Measurements from ENCODE around the gene GRIK5. TPM values are rescaled to one million over a fixed set of nuclear protein-coding genes. Genes with fewer than 3 reads are reported as not detected.

The GRIK5 gene
- total and polyA plus RNA-seq, 2 donors (not counting 3 experiments of a cell fraction or from before 2014, with no cell fraction given), result 0.80 to 2.2 TPM

DNA sequence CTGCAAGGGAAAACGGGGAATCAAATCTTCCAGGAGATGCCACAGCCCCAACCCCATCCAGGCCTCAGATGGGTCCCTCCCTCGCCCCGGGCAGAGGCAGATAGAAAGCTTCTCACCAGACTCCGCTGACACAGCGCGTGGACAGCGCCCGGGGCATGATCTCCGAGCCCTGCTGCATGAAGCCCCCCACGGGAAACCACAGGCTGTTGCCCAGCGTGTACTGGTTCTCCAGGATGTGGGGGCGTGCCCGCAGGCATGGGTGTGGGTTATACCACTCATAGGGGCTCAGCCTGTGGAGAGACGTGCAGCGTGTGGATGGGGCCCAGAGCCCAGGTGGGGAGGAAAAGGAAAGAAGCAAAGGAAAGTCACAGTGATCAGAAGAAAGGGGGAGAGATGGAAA is 48.8 kb downstream of the GRIK5 start:
- CTCF ChIA-PET, result interaction anchor here (0.9 kb wide), 1 partner anchor 14 kb away, joined by 3 read pairs; no protein-coding TSS in a partner anchor
- Histone ChIP-seq H2AFZ (ENCODE audit: low read depth, low read length) (no peak overlapping the region), H3K4me2 (ENCODE audit: insufficient read depth, low read length) (no peak overlapping the region), H3K27ac (ENCODE audit: insufficient read depth, low read depth, low read length) (no peak overlapping the region), H3K27me3 (ENCODE audit: control insufficient read depth in 2 of 2, insufficient read depth in 2 of 2, low read length in 2 of 2) (no peaks in the 10 kb centered on the region), H3K9me1 (replicated peaks; ENCODE audit: control insufficient read depth, extremely low read depth, insufficient read depth, low read length) (no peaks in the 10 kb centered on the region), H3K9ac (replicated peaks; ENCODE audit: extremely low read depth, insufficient read depth, low read length) (no peak overlapping the region), H3K79me2 (ENCODE audit: control insufficient read depth, insufficient read depth, low read length) (no peaks in the 10 kb centered on the region), H3K4me3 (replicated peaks in 1 of 3; ENCODE audit: insufficient read depth in 1 of 3, low read depth in 1 of 3, low read length in 3 of 3) (no peak overlapping the region), H4K20me1 (replicated peaks; ENCODE audit: control insufficient read depth, extremely low read depth, insufficient read depth, low read length) (no peaks in the 10 kb centered on the region), H3K9me3 (replicated peaks; ENCODE audit: control insufficient read depth, insufficient read depth, low read length) (no peaks in the 10 kb centered on the region), H3K4me1 (ENCODE audit: control insufficient read depth, extremely low read depth, insufficient read depth, low read length) (no peaks in the 10 kb centered on the region), H3K36me3 (ENCODE audit: control insufficient read depth in 2 of 2, extremely low read depth in 1 of 2, insufficient read depth in 2 of 2, low read length in 2 of 2) (no peaks in the 10 kb centered on the region)
- dilution Hi-C loops (cut with MboI; ENCODE audit: extremely low pct_ligation_motif_present, low sequenced_read_pairs) (no loop called here), intact Hi-C loops (cut with micrococcal nuclease) (no loop called here)
- FAIRE-seq, result no peak
- TF ChIP-seq GATA2 (IDR thresholded peaks at IDR 0.05; ENCODE audit: insufficient read depth, insufficient read length, low read depth, low read length) (no peak), POLR2A (IDR thresholded peaks at IDR 0.05; ENCODE audit: low read depth, low read length) (no peak), MYC (IDR thresholded peaks at IDR 0.05; ENCODE audit: low read depth, low read length) (no peak), POLR2AphosphoS5 (IDR thresholded peaks at IDR 0.05; ENCODE audit: insufficient read depth, low read depth, low read length) (no peak), EZH2 (IDR thresholded peaks at IDR 0.05; ENCODE audit: borderline replicate concordance, low read depth, low read length, severe bottlenecking) (no peak), FOS (IDR thresholded peaks at IDR 0.05; ENCODE audit: borderline replicate concordance, insufficient read depth, low read length) (no peak), JUN (IDR thresholded peaks at IDR 0.05; ENCODE audit: borderline replicate concordance, insufficient read depth, insufficient read length, low read depth) (no peak)
- TF ChIP-seq, protein P1, sequence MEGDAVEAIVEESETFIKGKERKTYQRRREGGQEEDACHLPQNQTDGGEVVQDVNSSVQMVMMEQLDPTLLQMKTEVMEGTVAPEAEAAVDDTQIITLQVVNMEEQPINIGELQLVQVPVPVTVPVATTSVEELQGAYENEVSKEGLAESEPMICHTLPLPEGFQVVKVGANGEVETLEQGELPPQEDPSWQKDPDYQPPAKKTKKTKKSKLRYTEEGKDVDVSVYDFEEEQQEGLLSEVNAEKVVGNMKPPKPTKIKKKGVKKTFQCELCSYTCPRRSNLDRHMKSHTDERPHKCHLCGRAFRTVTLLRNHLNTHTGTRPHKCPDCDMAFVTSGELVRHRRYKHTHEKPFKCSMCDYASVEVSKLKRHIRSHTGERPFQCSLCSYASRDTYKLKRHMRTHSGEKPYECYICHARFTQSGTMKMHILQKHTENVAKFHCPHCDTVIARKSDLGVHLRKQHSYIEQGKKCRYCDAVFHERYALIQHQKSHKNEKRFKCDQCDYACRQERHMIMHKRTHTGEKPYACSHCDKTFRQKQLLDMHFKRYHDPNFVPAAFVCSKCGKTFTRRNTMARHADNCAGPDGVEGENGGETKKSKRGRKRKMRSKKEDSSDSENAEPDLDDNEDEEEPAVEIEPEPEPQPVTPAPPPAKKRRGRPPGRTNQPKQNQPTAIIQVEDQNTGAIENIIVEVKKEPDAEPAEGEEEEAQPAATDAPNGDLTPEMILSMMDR (IDR thresholded peaks at IDR 0.05; ENCODE audit: extremely low read depth in 1 of 2, insufficient read depth in 1 of 2, low read depth in 1 of 2, low read length in 2 of 2), result no peak
- TF ChIP-seq, protein P2, sequence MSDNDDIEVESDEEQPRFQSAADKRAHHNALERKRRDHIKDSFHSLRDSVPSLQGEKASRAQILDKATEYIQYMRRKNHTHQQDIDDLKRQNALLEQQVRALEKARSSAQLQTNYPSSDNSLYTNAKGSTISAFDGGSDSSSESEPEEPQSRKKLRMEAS (IDR thresholded peaks at IDR 0.05; ENCODE audit: insufficient read depth, insufficient read length), result no peak
- BruUV-seq (replicated peaks), result no TSS peak
- POLR2A ChIA-PET, result no interaction called here
- DNase-seq (ENCODE audit: low read depth, low spot score), result no peak

All from endothelial cell of umbilical vein (primary cell).